Activated T-cell treated with anti-CD3 and anti-CD28 coated beads, Interleukin-2, amount 50 U/mL, for 4 hours (primary cell): ENCODE results near the gene PTPRE. TPM values are rescaled to one million over a fixed set of nuclear protein-coding genes. Genes with fewer than 3 reads are reported as not detected.

Experiments
- ATAC-seq, 2 donors: fragments of 200-7000 bp; cut with Tn5 transposase; one replicate each; pipeline ENCODE4 v1.10.0; 2021
- DNase-seq: peaks from one replicate; pipeline ENCODE4 v3.0.0-alpha.2; 2020
- H3K27me3 Mint-ChIP-seq: one replicate; pipeline ENCODE4 v1.8.0; 2021; ENCODE audit warnings: low read depth, mixed read lengths
- H3K36me3 Mint-ChIP-seq: one replicate; pipeline ENCODE4 v1.8.0; 2022; ENCODE audit warnings: mixed read lengths; ENCODE audit not compliant: insufficient read depth
- H3K4me1 Mint-ChIP-seq: one replicate; pipeline ENCODE4 v1.8.0; 2021; ENCODE audit warnings: low read depth, mixed read lengths
- H3K4me3 Mint-ChIP-seq: one replicate; pipeline ENCODE4 v1.8.0; 2021; ENCODE audit warnings: mild to moderate bottlenecking, moderate library complexity, mixed read lengths
- H3K9me3 Mint-ChIP-seq: one replicate; pipeline ENCODE4 v1.8.0; 2021; ENCODE audit warnings: mixed read lengths
- total RNA-seq, 3 donors: library from RNA; stranded (reverse); gene quantifications; one replicate each; pipeline ENCODE4 v1.2.1, GENCODE V29; 2021

Gene PTPRE
- total RNA-seq, 3 donors from 2014 or later = 35.8 to 49.1 (median 46.1) TPM

DNA sequence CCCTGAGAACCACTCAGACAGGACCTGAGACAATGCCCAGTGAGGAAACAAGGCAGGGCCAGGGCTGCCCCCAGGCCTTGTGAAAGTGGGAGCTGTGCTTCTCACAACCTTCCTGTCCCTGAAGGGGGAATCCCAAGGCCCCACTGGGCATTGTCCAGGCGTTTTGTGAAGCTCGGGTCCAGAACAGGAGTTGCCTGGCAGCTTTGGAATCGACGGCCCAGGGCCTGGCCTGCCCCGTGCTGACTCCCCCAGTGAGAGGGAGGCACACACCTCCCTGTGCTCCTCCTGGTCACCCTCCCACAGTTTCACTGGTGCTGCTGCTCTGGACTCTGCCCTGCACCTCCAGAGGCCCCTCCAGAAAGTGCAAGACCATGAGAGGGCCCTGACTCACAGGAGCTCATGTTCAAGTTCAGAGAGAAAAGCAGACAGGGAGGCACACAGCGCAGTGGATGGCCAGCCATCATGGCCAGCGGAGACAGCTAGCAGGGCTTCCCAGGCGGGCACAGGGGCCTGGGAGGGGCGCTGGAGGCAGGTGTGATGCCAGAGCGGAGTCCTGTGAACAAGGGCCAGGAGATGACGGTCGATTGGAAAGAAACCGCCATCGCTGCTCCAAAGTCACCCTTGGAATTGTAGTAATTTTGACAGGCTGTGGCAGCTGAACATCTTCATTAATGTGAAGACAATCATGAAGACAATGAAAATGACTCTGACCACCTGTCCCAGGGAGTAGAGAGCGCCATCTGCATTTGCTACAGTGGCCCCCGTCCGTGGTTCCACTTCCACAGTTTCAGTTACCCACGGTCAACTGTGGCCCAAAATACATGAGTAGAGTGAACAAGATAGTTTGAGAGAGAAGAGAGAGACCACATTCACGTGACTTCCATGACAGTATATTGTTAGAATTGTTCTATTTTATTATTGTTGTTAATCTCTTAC lies 115.6 kb downstream of the PTPRE start:
- DNase-seq (no peak), ATAC-seq (no peak)
- H3K4me3 Mint-ChIP-seq = no peak overlapping the region
- no peaks in the 10 kb centered on the region for H3K9me3 Mint-ChIP-seq
- peaks cover 13% of the 10 kb centered on the region for H3K4me1 Mint-ChIP-seq
- peaks cover 4% of the 10 kb centered on the region for H3K27me3 Mint-ChIP-seq
- no peaks in the 10 kb centered on the region for H3K36me3 Mint-ChIP-seq

- DNase-seq (no peak), ATAC-seq (no peak)
- Mint-ChIP-seq H3K4me1 (peaks cover 14% of the 10 kb centered on the region), H3K27me3 (peaks cover 3% of the 10 kb centered on the region), H3K9me3 (no peaks in the 10 kb centered on the region), H3K36me3 (no peaks in the 10 kb centered on the region), H3K4me3 (no peak overlapping the region)
These were observed 117.5 kb downstream of the PTPRE start for GRCh38 chr10:128024426-128024825.

DNA sequence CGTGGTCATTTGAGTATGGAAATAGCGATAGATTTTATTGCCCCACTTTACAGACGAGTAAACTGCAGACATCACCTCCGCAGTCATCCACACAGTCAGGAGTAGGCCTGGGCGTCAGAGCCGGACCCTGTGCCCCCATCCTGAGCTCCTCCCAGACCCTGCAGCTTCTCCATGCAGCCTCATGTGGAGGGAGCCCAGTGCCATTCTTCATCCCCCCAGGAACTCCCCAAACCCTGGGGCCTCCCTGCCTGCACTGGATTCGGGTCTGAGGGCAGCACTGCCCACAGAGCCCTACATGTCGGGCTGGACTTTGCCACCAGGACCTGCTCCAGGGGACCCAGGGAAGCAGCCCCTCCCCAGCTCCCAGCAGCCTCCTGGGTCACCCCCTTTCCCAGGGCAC lies 118.5 kb downstream of the PTPRE start:
- peaks cover 3% of the 10 kb centered on the region for H3K27me3 Mint-ChIP-seq
- no peaks in the 10 kb centered on the region for H3K36me3 Mint-ChIP-seq
- H3K4me3 Mint-ChIP-seq = no peak overlapping the region
- DNase-seq = no peak
- peaks cover 15% of the 10 kb centered on the region for H3K4me1 Mint-ChIP-seq
- no peaks in the 10 kb centered on the region for H3K9me3 Mint-ChIP-seq
- ATAC-seq = no peak

DNA sequence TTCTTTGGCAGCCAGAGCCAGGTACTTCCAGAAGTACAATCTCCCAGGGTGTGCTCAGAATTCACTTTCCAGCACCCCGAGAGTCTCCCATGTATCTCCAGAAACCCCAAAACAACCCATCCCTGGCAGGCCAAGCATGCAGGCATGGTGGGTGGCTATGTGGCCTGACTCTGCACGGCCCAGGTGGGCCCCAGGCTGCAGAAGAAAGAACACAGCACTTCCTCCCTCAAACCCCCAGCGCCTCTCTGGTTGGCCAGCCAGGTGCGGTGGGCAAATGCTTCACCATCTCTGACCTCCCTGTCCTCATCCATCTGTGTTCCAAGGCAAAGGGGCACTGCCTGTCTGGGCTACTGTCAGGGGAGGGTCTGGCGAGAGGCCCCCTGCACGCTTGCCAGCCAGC lies 119.0 kb downstream of the PTPRE start:
- DNase-seq (no peak), ATAC-seq (no peak)
- Mint-ChIP-seq H3K36me3 (no peaks in the 10 kb centered on the region), H3K27me3 (peaks cover 3% of the 10 kb centered on the region), H3K4me3 (no peak overlapping the region), H3K4me1 (peaks cover 15% of the 10 kb centered on the region), H3K9me3 (no peaks in the 10 kb centered on the region)

- no peaks in the 10 kb centered on the region for H3K9me3 Mint-ChIP-seq
- H3K4me3 Mint-ChIP-seq = no peak overlapping the region
- no peaks in the 10 kb centered on the region for H3K36me3 Mint-ChIP-seq
- peak; percentile 44 to 94 for ATAC-seq
- H3K27me3 Mint-ChIP-seq = peaks cover 3% of the 10 kb centered on the region
- no peak for DNase-seq
- H3K4me1 Mint-ChIP-seq = peaks cover 15% of the 10 kb centered on the region
These were observed 119.9 kb downstream of the PTPRE start for GRCh38 chr10:128026615-128027300.

DNA sequence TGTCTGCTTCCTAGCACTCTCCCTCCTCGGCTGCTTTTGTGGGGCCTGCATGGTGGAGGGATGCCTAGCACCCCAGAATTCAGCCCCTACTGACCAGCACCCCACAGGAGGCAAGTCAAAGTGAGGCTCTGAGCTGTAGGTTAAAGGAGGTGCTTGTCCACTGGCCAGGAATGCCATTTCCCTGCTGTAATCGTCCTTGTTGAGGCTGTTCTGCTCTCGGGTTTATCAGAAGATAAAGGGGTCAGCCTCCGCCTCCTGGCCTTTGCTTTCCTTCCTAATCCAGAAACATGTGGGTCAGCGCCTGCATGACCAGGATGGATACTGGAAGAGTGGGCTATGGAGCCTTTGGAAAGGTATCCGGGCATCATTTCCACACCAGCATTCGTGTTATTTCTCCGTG lies 120.4 kb downstream of the PTPRE start:
- Mint-ChIP-seq H3K36me3 (no peaks in the 10 kb centered on the region), H3K4me3 (no peak overlapping the region), H3K9me3 (no peaks in the 10 kb centered on the region), H3K4me1 (peaks cover 15% of the 10 kb centered on the region), H3K27me3 (peaks cover 3% of the 10 kb centered on the region)
- no peak for DNase-seq
- ATAC-seq = no peak

GRCh38 chr10:128027822-128028507 lies 121.1 kb downstream of the PTPRE start:
- Mint-ChIP-seq H3K4me3 (no peak overlapping the region), H3K4me1 (peaks cover 15% of the 10 kb centered on the region), H3K36me3 (no peaks in the 10 kb centered on the region), H3K27me3 (peaks cover 3% of the 10 kb centered on the region), H3K9me3 (no peaks in the 10 kb centered on the region)
- no peak for ATAC-seq
- DNase-seq = no peak

GRCh38 chr10:128028508-128029289 lies 121.8 kb downstream of the PTPRE start:
- H3K4me3 Mint-ChIP-seq = no peak overlapping the region
- H3K36me3 Mint-ChIP-seq = no peaks in the 10 kb centered on the region
- DNase-seq (no peak), ATAC-seq (peak in 1 of 2 donors; percentile 19)
- peaks cover 15% of the 10 kb centered on the region for H3K4me1 Mint-ChIP-seq
- no peaks in the 10 kb centered on the region for H3K9me3 Mint-ChIP-seq
- peaks cover 3% of the 10 kb centered on the region for H3K27me3 Mint-ChIP-seq

DNA sequence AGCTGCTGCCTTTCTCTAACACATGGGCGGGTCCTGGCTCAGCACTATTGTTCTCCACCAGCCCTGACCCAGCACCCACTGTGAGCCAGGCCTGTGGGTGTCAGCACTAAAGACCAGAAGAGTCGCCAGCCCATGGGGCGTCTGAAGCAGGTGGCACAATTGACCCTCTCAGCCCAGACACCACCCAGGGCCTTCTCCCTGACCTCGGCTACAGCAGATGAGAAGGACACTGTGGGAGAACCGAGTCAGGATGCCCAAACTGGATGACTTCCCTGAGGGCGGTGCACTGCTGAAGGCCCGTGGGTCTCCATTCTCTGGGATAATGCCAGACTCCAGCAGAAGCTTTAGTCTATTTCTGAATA lies 122.4 kb downstream of the PTPRE start:
- peaks cover 15% of the 10 kb centered on the region for H3K4me1 Mint-ChIP-seq
- no peak overlapping the region for H3K4me3 Mint-ChIP-seq
- no peak for DNase-seq
- no peaks in the 10 kb centered on the region for H3K36me3 Mint-ChIP-seq
- peak in 1 of 2 donors; percentile 15 for ATAC-seq
- no peaks in the 10 kb centered on the region for H3K9me3 Mint-ChIP-seq
- peaks cover 3% of the 10 kb centered on the region for H3K27me3 Mint-ChIP-seq

GRCh38 chr10:128029731-128030369 lies 122.9 kb downstream of the PTPRE start:
- H3K9me3 Mint-ChIP-seq = no peaks in the 10 kb centered on the region
- ATAC-seq (no peak), DNase-seq (no peak)
- no peaks in the 10 kb centered on the region for H3K36me3 Mint-ChIP-seq
- no peak overlapping the region for H3K4me3 Mint-ChIP-seq
- peaks cover 3% of the 10 kb centered on the region for H3K27me3 Mint-ChIP-seq
- H3K4me1 Mint-ChIP-seq = peaks cover 15% of the 10 kb centered on the region

DNA sequence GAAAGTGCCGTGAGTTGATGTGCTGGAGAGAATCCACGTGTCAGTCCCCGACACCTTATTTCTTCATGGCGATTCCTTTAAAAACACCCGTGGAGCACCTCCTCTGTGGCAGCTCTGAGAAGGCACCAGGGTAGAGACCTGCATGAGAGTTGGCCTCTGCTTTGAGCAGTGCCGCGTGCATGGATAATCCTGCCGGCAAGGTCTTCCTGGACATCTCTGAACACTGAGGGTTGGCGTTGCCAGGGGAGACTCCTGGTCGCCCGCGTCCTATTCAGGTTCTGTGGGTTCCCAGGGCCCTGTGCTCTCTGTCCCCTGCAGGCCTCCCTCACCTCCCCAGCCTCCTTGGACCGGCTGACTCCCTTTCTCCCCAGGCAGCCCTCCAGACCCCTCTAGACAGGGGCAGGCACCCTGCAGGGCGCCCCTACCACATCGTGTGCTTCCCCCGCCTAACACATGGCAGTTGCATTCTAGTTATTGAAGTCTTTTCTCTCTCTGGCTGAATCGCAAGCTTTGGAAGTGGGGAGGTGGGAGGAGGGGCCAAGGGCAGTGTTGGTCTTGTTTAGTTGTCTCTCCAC lies 123.7 kb downstream of the PTPRE start:
- H3K9me3 Mint-ChIP-seq = no peaks in the 10 kb centered on the region
- no peak for DNase-seq
- peaks cover 16% of the 10 kb centered on the region for H3K4me1 Mint-ChIP-seq
- H3K36me3 Mint-ChIP-seq = no peaks in the 10 kb centered on the region
- no peak overlapping the region for H3K4me3 Mint-ChIP-seq
- H3K27me3 Mint-ChIP-seq = peaks cover 3% of the 10 kb centered on the region
- no peak for ATAC-seq

DNA sequence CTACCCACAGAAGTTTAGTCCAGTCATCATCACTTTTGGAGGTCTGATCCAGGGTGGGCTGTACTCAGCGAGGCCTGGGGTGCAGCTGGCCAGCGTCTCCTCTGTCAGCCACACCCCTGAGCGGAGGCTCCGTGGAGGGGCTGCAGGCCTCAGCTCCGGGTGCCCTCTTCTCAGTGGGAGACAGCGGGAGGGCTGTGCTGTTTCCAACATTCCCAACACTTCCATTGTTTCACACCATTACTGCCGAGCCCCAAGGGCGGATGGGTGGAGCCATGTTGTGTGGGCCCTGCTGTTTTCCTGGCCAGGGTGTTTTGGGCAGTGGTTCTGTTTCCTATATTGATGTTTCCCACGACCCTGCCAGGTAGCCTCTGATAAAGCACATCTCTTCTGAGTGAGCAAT lies 124.3 kb downstream of the PTPRE start:
- no peak overlapping the region for H3K4me3 Mint-ChIP-seq
- peaks cover 18% of the 10 kb centered on the region for H3K4me1 Mint-ChIP-seq
- DNase-seq = no peak
- H3K27me3 Mint-ChIP-seq = peaks cover 3% of the 10 kb centered on the region
- no peak for ATAC-seq
- no peaks in the 10 kb centered on the region for H3K36me3 Mint-ChIP-seq
- no peaks in the 10 kb centered on the region for H3K9me3 Mint-ChIP-seq

DNA sequence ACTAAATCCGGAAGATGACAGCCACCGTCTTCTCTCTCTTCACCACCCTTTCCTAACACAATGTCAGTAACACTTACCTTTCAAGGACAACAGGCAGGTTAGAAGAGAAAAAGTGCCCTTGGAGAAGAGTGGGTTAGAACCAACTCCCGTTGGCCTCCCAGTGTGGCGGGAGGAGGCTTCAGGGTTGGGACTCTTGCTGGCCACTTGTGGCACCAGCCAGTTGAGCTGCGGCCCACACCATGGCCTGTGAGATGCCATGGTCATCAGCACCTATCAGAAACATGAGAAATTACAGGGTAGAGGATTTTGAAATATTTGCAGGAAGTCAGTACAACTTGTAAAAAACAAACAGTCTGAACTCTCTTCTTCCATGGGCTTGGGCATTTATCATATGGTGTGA lies 125.6 kb downstream of the PTPRE start:
- ATAC-seq (no peak), DNase-seq (no peak)
- Mint-ChIP-seq H3K4me3 (no peak overlapping the region), H3K36me3 (no peaks in the 10 kb centered on the region), H3K9me3 (no peaks in the 10 kb centered on the region), H3K4me1 (peaks cover 10% of the 10 kb centered on the region), H3K27me3 (peaks cover 3% of the 10 kb centered on the region)
